ENCODE results near the gene RNF38. TPM values are rescaled to one million over a fixed set of nuclear protein-coding genes. Genes with fewer than 3 reads are reported as not detected.

Gene RNF38
- total RNA-seq, 1 experiment from 2014 or later = 10.8 TPM

DNA sequence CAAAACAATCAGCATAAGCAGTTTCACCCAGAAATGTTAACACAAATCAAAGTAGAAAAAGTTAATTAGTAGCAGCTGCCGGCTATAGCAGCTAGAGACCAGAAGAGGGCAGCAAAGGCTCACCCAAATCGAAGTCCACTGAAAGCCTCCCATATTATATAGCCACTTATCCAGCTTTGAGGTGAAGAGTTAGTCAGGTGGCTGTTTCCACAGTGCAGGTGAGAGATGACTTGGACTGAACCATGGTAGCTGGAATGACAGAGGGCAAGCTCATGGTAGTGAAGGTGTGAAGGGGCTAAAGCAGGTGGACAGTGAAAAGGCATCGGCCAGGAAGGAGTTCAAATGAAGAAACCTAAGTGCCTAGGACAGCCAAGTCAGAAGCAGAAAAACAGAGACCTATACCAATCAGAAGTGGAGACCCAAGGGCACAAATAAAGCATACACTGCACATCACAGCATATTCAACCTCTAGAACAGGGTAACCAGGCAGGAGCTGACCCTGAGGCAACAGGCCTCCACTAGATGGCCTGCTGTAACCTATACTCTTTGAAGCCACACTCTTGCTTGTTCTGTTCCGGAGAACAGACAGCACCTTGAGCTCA lies 7.2 kb upstream of the RNF38 start:
- CTCF ChIA-PET = interaction anchor here (0.6 to 1.5 kb wide), 6 partner anchors 12 to 322 kb away, joined by 3 to 12 read pairs (median 4); no protein-coding TSS in a partner anchor
- intact Hi-C loops (cut with micrococcal nuclease; ENCODE audit: unreplicated experiment) = loop anchor here (1.0 kb wide), 2 partner anchors 43 to 148 kb away; no protein-coding TSS in a partner anchor
- H3K4me3 Mint-ChIP-seq (ENCODE audit: low read depth, unreplicated experiment) = no peak overlapping the region
- BruUV-seq (replicated peaks) = no TSS peak
- no peaks in the 10 kb centered on the region for H3K27me3 Mint-ChIP-seq (ENCODE audit: unreplicated experiment)
- no peak overlapping the region for H3K27ac Mint-ChIP-seq (ENCODE audit: unreplicated experiment)
- no peaks in the 10 kb centered on the region for H3K9me3 Mint-ChIP-seq (ENCODE audit: low read depth, unreplicated experiment)
- no peaks in the 10 kb centered on the region for H3K36me3 Mint-ChIP-seq (ENCODE audit: insufficient read depth, unreplicated experiment)
- TF ChIP-seq, protein P1, sequence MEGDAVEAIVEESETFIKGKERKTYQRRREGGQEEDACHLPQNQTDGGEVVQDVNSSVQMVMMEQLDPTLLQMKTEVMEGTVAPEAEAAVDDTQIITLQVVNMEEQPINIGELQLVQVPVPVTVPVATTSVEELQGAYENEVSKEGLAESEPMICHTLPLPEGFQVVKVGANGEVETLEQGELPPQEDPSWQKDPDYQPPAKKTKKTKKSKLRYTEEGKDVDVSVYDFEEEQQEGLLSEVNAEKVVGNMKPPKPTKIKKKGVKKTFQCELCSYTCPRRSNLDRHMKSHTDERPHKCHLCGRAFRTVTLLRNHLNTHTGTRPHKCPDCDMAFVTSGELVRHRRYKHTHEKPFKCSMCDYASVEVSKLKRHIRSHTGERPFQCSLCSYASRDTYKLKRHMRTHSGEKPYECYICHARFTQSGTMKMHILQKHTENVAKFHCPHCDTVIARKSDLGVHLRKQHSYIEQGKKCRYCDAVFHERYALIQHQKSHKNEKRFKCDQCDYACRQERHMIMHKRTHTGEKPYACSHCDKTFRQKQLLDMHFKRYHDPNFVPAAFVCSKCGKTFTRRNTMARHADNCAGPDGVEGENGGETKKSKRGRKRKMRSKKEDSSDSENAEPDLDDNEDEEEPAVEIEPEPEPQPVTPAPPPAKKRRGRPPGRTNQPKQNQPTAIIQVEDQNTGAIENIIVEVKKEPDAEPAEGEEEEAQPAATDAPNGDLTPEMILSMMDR (IDR thresholded peaks at IDR 0.05; ENCODE audit: unreplicated experiment) = no peak
- H3K4me1 Mint-ChIP-seq (ENCODE audit: low read depth, unreplicated experiment) = no peaks in the 10 kb centered on the region
- peak; percentile 10 for DNase-seq

DNA sequence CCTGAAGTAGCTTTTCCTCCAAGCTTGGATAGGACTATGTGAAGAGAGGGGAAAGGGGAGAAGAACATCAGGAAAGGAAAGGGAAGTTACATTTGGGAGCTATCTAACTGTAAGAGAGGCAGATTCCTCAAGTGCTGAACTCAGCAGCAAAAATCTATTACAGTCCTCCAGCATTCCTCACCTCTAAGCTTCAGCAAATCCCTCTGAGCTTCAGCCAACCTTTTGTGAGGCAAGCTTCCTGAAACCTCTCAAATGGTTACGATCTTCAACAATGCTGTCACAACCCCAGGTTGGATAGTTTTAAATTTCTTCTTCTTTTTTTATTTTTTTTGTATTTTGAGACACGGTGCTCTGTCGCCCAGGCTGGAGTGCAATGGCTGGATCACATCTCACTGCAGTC lies 2.5 kb upstream of the RNF38 start:
- intact Hi-C loops (cut with micrococcal nuclease; ENCODE audit: unreplicated experiment) = no loop called here
- Mint-ChIP-seq H3K4me3 (ENCODE audit: low read depth, unreplicated experiment) (no peak overlapping the region), H3K27me3 (ENCODE audit: unreplicated experiment) (no peaks in the 10 kb centered on the region), H3K9me3 (ENCODE audit: low read depth, unreplicated experiment) (no peaks in the 10 kb centered on the region), H3K27ac (ENCODE audit: unreplicated experiment) (no peak overlapping the region), H3K36me3 (ENCODE audit: insufficient read depth, unreplicated experiment) (peaks cover 20% of the 10 kb centered on the region), H3K4me1 (ENCODE audit: low read depth, unreplicated experiment) (no peaks in the 10 kb centered on the region)
- CTCF ChIA-PET = no interaction called here
- BruUV-seq (replicated peaks) = no TSS peak
- no peak for DNase-seq
- TF ChIP-seq, protein P1 (IDR thresholded peaks at IDR 0.05; ENCODE audit: unreplicated experiment) = no peak

DNA sequence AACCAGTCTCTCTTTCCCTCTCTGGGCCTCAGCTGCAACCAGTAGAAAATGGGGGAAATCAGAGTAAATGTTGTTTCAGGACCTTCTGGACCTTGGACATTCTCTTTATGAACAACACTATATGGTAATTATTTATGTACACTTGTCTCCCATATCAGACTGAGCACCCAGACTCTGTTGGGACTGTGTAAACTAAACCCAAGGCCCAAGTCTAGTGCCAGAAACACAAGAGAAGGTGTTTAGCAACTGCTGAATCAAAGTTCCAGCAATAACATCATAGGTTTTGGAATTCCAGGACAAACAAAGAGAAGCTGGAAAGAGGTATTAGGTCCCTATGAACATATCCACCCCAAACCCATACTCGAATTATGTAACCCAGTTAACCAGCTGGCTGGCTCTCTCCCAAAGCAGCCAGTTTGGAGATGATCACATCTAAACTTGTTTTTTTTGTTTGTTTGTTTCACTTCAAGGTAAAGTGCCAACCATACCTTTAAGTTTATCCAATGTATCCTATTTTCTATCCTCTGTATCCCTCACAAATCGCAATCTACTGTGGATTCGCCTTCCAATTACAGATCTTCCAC lies 1.9 kb upstream of the RNF38 start:
- no peak overlapping the region for H3K27ac Mint-ChIP-seq (ENCODE audit: unreplicated experiment)
- no peaks in the 10 kb centered on the region for H3K4me1 Mint-ChIP-seq (ENCODE audit: low read depth, unreplicated experiment)
- H3K36me3 Mint-ChIP-seq (ENCODE audit: insufficient read depth, unreplicated experiment) = peaks cover 20% of the 10 kb centered on the region
- CTCF ChIA-PET = no interaction called here
- TF ChIP-seq, protein P1 (IDR thresholded peaks at IDR 0.05; ENCODE audit: unreplicated experiment) = no peak
- intact Hi-C loops (cut with micrococcal nuclease; ENCODE audit: unreplicated experiment) = no loop called here
- H3K9me3 Mint-ChIP-seq (ENCODE audit: low read depth, unreplicated experiment) = no peaks in the 10 kb centered on the region
- no peak for DNase-seq
- BruUV-seq (replicated peaks) = no TSS peak
- no peaks in the 10 kb centered on the region for H3K27me3 Mint-ChIP-seq (ENCODE audit: unreplicated experiment)
- H3K4me3 Mint-ChIP-seq (ENCODE audit: low read depth, unreplicated experiment) = no peak overlapping the region

DNA sequence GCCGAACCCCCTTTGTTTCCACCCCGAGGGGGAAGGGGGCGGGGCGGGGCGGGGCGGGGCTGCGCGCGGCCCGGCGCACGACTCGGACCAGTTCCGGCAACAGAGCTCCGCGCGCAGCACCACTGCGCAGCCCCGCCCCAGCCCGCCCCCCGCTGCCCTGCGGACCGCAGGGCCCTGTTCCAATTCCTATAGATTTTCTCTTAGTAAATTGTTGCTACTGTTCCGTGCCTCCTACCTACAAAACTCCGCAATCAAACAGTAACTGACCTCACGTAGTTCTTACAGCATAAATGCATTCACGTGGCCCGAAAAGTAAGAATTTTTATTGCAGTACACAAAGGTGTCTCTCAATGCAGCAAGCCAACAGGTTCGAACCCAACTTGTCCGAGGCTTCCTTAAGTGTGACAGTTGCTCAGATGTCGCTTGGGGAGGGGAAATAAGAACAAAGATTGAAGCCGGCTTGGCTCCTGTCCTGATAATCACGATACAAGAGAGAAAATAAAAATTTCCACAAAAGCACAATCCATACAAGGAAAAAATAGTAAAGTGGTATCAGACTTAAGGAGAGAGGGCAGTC lies 1.2 kb upstream of the RNF38 start:
- Mint-ChIP-seq H3K4me1 (ENCODE audit: low read depth, unreplicated experiment) (no peaks in the 10 kb centered on the region), H3K27me3 (ENCODE audit: unreplicated experiment) (no peaks in the 10 kb centered on the region), H3K4me3 (ENCODE audit: low read depth, unreplicated experiment) (peak overlapping the region; percentile 91), H3K36me3 (ENCODE audit: insufficient read depth, unreplicated experiment) (peaks cover 20% of the 10 kb centered on the region), H3K27ac (ENCODE audit: unreplicated experiment) (no peak overlapping the region), H3K9me3 (ENCODE audit: low read depth, unreplicated experiment) (no peaks in the 10 kb centered on the region)
- no peak for DNase-seq
- intact Hi-C loops (cut with micrococcal nuclease; ENCODE audit: unreplicated experiment) = no loop called here
- CTCF ChIA-PET = no interaction called here
- BruUV-seq (replicated peaks) = no TSS peak
- TF ChIP-seq, protein P1 (IDR thresholded peaks at IDR 0.05; ENCODE audit: unreplicated experiment) = no peak

Data from Calu3 (cell line).